ENCODE data around the gene AKAP12.

Gene AKAP12

DNA sequence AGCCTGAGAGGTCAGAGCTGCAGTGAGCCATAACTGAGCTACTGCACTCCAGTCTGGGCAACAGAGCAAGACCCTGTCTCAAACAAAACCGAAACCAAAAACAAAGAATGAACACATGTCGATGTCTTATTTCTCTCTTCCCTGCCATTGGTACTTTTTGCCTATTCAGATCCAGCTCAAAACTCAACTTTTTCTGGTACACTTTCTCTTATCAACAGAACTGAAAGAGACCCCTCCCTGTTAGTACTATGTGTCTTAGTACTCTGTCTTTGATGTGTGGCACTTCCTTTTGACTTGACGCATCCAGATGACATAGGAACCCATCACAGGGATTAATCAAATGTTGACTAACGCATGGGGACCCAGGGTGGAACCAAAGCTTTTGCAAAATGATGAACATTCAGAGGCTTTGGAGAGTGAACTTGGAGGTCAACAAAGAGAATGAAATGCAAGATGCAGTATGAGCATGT is 44.8 kb downstream of the AKAP12 start:
- no peak for DNase-seq (ENCODE audit: low read depth)

DNA sequence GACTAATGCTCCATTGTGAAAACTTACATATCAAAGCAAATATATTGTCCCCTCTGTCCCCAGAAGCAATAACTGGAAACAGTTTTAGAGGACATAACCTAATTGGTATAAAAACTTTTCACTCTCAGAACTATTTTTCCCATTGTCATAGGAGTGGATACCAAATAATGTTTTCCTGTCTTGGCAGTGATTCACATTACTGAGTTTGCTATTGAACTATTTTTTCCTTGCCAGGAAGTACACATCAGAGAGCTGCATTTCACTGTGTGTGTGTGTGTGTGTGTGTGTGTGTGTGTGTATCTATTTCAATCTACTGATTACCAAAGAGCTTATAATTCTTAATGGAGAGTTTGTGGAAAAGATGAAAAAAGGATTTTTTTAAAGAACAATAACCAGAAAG is 45.4 kb downstream of the AKAP12 start:
- no peak for DNase-seq (ENCODE audit: low read depth)

DNA sequence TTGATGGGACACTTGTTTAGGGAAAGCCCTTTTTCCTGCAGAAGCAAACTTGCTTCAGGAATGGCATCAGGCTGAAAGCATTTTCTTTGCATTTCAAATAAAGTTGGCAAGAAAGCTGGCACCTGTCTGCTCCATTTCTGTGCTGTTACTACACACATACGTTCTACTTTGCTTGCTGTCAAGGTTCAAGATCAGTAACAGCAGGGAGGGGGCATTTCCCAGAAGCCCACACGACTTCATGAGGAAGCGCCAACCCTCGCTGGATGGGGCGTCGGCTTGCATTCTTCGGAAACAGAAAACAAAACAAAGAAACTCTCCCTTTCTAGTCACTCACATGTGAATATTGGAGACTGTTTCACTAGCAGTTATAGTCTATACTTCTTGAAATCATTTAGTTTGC is 46.4 kb downstream of the AKAP12 start:
- no peak for DNase-seq (ENCODE audit: low read depth)

DNA sequence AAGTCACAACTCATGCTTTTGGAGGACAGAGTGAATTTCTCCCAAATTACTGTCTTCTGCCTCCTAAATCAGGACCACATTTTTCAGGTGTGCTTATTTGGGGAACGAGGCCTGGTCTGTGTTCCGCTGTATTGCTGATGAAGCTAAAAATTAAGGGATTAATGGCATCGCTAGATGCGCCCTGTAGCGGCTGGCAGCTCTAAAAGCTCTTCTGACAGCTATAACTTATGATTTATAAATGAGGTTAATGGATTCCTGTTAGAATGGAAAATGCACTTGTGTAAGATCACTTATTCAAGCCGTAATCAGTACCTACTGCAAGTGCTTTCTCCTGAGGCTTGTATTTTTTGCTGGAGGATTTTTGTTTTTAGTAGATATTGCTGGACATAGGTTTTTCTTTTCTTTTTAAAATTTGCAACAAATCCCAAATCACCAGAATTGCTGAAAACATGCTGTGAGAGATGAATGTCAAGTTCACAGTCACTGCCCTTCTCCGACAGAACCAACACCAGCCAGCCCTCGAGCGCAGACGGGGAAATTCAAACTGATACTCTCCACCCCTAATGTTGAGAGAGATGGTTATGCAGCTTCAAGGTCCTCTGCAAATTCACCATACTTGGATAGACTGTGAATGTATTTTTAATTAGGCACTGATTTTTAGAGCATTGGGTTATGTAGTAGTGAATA is 49.1 kb downstream of the AKAP12 start:
- no peak for DNase-seq (ENCODE audit: low read depth)

DNA sequence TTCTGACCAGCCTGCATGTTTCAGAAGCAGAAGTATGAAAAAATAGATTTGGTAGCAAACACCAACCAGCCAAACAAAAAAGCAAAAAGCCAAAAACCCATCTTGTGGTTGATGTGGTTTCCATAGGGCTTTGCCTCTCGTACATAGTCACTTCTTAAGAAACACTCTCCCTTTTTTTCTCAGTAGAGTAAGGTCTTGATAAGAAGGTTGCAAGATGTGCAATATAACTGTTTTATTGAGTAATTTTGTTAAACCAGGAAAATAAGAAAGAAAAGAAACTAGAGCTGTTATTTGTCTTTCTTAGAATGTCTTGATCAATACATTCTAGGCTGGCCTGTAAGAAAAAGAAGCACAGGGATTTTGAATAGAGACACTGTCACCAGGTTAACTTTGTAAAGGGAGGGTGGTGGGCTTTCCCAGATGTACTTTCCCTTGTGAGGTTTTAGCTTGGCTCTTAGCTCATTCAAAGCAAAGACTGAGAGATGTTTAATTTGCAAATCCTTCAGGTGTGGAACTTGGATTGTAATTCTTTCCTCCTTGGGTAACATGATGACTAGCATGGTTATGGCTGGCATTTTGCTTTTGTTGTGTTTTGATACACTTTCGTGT is 49.7 kb downstream of the AKAP12 start:
- DNase-seq (ENCODE audit: low read depth) = no peak

DNA sequence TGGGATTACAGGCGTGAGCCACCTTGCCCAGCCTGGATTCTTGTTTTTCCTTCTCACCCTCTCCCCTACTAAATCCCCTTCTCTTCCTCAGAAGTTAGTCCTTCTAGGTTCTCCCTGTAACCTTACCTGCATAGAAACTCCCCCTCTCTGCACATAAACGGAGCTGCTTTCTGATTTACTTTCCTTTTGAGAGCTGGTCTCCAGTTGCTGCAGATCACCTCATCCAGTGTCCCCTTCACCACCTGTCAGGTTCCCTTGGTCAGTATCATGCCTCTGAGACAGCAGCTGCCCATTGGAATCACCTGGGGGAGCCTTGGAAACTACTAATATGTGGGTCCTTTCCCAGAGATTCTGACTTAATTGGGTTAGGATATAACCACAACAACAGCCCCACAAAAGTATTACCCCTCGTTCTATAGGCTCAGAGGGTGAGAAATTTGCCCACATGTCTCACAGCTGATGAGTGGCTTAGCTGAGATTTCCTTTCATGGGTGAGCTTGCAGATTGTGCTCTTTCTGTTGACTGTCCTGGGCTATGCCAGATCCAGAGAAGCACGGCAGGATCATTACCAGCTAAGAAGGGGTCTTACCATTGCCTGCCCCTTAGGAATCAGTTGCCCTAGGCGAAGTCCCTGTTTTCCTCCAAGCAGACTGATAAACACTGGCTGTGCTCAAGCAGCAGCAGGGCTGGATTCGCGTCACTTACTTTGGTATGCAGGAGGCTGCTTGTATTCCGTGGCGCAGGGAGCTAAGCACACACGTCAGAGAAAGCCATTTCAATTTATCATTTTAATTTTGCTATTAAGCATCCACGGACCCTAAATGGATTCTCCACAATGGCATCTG is 51.3 kb downstream of the AKAP12 start:
- peak; percentile 50 for DNase-seq (ENCODE audit: low read depth)

DNA sequence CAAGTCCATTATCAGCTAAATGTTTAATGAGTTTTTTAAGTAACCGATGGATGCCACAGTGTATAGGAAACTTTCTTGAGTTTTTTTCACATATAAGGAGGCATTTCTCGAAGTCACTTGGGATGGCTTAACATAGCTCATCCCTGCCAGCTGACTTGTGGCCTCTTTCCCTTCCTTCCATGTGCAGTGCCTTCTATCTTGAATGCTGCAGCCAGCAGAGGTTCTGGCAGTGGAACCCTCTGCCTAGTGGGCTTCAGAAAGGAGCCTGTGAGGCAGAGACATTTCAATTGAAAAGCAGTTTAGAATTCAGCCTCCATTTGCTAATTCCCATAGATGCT is 51.9 kb downstream of the AKAP12 start:
- no peak for DNase-seq (ENCODE audit: low read depth)

DNA sequence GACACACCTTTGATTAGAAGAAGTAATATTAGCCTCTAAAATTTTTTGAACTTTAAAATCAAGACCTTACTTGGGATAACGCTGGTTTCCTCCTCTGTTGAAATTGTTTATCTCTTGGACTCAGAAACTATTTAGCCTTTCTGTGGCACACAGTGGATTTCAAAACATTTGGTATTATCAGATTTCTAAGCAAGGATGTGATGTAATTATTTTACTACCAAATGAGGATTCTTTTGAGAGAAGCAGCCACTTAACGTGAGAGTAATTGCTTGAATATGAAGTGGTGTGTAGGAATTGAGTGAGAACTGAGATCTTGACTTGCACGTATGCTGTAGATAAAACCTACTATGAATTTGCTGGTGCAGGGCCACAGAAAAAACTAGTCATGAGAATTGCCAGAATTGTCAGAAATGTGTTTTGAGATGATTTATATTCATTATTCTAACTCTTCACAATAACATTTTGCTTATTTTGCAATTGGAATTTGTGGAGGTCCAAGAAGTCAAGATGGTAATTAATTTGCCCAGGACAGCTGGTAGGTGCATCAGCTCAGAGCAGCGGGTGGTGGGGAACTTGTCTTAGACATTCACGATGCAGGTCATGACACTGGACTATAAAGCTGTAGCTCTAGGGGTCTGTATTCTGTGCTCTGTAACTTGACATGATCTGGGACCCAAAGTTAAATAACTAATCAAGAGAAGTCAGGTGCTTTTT is 53.4 kb downstream of the AKAP12 start:
- no peak for DNase-seq (ENCODE audit: low read depth)

DNA sequence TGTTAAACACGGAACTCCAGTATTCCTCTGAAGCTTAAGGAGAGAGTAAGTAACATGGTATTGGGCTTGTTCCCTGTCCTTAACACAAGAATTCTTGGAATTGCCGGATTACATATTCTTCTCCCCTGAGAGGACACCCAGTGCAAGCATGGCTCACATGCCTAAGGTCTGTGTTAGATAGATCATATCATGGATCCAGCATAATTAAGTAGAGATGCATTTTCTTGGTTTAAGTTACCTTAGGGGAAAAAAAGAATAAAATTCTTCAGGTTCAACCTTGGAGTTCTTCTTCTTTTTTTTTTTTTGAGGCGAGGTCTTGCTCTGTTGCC is 53.9 kb downstream of the AKAP12 start:
- no peak for DNase-seq (ENCODE audit: low read depth)

DNA sequence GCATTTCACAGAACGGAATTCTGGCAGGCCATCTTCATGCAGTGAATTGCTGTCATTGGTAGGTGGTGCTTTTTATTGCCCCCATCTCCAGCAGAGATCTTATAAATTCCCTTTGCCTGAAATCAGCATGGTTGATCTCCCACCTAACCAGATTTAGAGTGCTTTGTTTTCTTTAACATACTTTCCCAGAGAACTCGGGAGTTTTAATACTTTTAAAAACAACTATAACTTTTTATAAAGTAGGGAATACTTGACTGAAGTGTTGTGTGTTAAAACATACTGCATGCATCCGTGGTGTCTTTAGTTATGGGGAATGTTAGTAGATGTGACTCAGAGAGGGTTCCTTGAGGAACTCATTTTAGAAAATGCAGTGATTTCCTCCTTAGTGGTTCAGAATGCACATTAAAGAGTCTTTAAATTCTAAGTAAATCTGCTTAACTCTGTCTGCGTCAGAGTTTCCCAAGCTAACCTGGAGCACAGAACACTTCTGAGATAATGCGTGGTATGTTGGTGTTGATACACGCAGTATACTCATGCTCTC is 54.9 kb downstream of the AKAP12 start:
- no peak for DNase-seq (ENCODE audit: low read depth)

DNA sequence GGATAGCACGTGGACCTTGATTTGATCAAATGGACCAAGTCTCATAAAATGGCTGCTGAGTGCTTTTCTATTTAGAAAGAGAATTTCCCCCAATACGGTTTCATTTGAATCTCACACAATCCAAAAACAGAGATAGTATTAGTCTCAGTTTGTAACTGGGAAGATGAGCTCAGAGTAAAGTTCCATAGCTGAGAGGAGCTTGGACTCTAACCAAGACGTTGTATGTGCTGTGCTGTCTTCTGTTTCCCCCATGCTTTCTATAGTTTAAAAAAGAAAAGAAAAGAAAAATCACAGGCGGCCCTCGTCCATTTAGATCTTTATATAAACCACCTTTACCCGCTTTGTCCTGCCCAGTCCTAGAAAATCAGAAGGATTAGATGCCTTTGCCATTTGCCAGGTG is 58.1 kb downstream of the AKAP12 start:
- DNase-seq (ENCODE audit: low read depth) = no peak

DNA sequence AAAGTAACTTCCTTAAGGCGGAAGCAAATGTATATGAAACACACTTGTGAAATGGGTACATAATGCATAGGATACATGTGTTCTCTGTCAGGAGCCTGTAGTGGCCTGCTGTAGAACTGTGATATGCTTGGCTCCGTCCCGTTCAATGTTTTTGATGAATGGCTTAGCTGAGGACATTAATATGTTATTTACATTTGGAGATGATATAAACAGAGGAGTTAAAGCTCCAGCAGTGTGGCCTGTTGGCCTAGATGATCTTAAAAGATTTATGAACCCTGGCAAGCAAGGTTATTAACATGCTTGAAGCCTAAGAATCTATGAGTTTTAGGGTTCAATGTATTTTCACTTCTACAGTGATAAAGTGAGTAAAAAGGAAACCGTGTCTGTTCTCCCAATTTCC is 59.2 kb downstream of the AKAP12 start:
- DNase-seq (ENCODE audit: low read depth) = no peak

DNA sequence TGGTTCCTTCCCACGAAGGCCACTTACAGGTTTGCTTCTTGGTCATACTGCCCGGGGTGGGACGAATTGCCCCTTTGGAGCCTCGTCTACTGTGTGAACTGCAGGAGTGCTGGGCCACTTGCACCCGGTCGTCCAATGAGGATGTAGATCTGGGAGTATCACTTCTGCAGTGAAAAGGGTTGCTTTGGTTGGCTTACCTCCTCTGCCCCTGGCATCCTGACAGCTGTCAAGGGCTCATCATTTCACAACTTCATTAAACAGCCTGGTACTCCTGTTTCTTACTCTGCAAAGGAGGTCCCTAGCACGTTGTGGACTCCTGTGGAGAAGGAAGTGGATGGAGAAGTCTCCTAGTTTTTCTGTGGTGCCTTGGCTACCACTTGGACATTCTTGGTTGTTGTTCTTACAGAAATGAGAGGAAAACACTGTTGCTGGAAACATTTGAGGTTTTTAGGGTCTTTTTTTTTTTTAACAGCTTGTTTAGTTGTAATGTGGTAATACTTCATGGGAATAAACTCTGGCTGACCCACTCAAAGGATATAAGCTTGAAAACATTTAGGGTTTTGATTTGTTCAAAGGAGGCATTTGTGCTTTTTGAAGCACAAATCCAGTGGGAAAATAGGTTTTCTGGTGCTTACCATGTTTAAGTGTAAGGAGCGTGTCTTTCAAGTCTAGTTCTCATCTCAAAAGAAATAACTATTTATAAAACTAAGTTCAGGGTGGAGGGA is 60.7 kb downstream of the AKAP12 start:
- DNase-seq (ENCODE audit: low read depth) = no peak

DNA sequence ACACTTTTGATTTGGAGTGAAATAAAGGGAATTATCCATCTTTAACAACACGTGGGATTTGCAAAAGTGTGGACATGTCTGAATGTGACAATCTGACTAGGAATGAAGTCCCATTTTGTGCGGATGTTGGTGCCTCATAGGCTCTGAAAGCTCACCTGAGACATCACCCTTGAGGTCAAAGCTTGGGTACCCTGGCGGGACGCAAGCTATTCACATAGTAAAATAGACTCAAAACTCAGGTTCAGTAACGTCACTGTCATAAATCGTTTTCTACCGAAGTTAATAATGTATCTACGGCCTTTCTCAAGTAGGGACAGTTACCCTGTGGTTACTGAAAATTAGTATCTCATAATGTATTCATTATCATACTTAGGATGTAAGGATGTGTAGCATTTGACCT is 61.8 kb downstream of the AKAP12 start:
- no peak for DNase-seq (ENCODE audit: low read depth)

DNA sequence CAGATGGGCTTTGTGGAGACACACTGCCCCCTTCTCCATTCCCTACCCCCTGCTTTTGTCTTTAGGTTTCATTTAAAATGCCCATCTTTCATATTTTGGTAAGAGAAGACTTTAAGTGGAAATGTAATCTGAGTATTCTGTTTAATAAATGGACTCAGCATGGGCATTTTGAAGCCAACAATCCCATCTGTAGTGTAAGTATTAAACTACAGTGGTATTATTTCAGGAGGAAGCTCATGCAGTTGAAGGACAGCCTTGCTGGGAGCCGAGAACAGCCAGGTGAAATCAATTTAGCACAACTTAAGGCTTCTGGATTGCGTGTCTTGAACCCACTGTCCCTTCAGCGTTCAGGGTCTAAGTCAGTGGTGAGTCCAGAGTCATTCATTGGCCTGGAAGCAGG is 63.5 kb downstream of the AKAP12 start:
- DNase-seq (ENCODE audit: low read depth) = no peak

DNA sequence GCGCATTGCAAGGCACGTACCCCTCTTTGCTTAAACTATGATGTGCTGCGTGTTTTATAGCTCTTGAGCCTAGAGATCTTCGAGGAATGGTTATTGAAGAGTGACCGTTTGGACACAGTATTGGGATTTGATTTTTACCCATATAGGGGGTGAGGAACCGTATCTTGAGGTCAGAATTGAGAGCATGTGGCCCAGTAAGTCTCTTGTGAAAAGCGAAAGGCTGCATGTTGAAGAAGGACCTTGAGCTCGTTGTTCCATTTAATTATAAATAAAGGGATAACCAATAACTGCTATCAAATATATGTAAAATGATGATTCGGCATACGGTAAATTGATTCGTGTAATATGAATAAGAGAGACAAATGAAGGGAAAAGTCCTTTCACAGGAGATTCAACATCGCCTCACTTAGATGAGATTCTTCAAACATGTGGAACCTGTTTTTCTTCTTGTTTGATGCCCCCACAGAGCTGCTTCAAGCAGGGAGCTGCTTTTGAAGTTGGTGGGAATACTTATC is 66.6 kb downstream of the AKAP12 start:
- no peak for DNase-seq (ENCODE audit: low read depth)

DNA sequence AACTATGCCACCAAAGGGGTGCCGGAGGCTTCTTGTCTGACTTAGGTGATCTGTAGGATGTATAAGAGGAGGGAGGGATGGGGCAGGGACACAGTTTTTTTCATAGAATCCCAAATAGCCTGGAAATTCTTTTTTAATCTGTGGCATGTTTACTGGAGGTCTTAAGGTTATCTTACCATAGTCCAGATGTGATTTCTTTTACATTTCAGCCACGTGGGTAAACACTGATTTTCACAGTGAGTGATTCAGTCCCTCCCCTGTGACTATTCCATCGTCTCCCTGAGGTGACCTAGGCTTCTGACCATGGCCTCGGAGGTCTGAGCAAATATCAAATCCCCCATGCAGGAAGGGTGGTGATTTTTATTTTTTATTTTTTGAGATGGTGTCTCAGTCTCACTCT is 67.7 kb downstream of the AKAP12 start:
- DNase-seq (ENCODE audit: low read depth) = no peak

DNA sequence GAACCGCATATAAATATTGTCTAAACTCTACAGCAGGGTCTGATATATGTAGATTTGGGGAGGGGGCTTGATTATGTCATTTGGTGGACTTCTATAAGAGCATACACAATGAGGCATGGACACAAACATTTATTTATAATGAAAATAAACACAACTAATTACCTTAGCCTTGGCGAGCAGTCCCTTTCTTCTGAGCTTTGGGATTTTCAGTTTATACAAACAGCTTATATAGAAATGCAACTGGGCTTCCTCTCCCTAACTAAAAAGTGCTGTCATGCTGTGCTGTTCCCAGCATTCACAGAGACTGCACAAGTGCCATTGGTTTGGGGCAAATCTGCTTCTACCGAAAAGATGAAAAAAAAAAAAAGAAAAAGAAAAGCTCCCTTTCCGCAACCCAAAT is 69.9 kb downstream of the AKAP12 start:
- DNase-seq (ENCODE audit: low read depth) = no peak

DNA sequence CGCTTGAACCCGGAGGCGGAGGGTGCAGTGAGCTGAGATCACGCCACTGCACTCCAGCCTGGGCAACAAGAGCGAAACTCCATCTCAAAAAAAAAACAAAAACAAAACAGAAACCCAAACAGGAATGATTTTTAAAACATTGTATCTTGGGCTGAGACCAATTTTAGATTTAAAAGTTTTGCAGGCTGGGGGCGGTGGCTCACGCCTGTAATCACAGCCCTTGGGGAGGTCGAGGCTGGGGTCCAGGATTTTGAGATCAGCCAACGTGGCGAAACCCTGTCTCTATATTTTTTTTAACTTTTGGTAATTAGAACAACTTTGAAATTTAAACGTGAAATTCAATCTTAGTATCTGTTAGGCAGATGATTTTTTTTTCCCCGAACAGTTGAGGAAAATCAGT is 70.5 kb downstream of the AKAP12 start:
- no peak for DNase-seq (ENCODE audit: low read depth)

DNA sequence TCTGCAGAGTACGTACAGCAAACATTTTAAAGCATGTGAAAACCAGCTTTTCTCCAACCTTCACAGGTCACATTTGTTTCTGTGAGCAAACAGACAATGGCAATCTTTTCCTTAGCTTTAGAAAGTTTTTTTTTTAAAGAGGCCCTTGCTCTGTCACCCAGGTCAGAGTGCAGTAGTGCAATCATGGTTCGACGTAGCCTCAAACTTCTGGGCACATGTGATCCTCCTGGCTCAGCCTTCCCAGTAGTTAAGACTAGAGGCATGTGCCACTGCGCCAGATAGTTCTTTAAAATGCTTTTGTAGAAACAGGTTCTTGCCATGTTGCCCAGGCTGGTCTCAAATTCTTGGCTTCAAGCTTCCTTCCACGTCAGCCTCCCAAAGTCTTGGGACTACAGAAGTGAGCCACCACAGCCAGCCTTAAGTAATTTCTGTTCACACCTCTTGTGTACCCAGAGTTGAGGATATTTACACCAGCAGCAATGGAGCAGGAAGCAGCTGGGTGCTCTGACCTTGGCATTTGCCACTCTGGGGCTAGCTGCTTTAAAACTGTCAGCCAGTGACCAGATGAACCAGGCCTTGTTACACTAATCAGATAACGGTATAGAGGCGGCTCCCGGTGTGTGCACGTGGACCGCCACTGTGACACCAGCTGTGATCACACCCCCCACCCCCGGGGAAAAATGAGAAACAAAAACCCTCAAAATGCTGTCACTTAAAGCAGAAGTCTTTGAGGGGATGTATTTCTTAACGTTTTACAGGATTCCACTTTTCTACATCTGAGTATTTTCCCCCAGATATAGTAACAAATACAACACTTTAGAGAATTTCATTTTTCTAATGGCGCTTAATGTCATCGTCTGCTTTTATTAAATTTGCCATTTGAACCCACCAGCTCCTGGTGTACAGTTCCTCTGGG is 71.3 kb downstream of the AKAP12 start:
- DNase-seq (ENCODE audit: low read depth) = no peak

Measured in fibroblast of the conjunctiva (primary cell).